ENCODE measurements around the gene CRTAP. TPM values are rescaled to one million over a fixed set of nuclear protein-coding genes. Genes with fewer than 3 reads are reported as not detected.
"Not testable (repeated sequence)": the region's sequence is repeated elsewhere in the genome, so short reads cannot be mapped to it uniquely, and the experiment has no call there.

CRTAP gene
- total RNA-seq, 1 experiment from 2014 or later = 179 TPM

GRCh38 chr3:33134026-33134625, 20.3 kb downstream of the CRTAP start:
- H3K9me3 Mint-ChIP-seq (ENCODE audit: unreplicated experiment) = no peaks in the 10 kb centered on the region
- TF ChIP-seq CTCF (IDR thresholded peaks at IDR 0.05; ENCODE audit: unreplicated experiment) = no peak
- H3K4me1 Mint-ChIP-seq (ENCODE audit: insufficient read depth, unreplicated experiment) = no peaks in the 10 kb centered on the region
- no peak for DNase-seq (ENCODE audit: unreplicated experiment)
- peaks cover 68% of the 10 kb centered on the region for H3K36me3 Mint-ChIP-seq (ENCODE audit: insufficient read depth, unreplicated experiment)
- ChIA-PET POLR2A (no interaction called here), CTCF (interaction anchor here (0.8 to 9.0 kb wide), 3 partner anchors 14 to 241 kb away, joined by 3 to 334 read pairs (median 51); no protein-coding TSS in a partner anchor)
- no peak overlapping the region for H3K4me3 Mint-ChIP-seq (ENCODE audit: unreplicated experiment)
- H3K27ac Mint-ChIP-seq (ENCODE audit: low read depth, unreplicated experiment) = peak overlapping the region; percentile 12
- intact Hi-C loops (cut with micrococcal nuclease) = loop anchor here (5.0 to 10.0 kb wide), 2 partner anchors 303 to 501 kb away; no protein-coding TSS in a partner anchor
- no TSS peak for BruUV-seq (replicated peaks)
- H3K27me3 Mint-ChIP-seq (ENCODE audit: insufficient read depth, unreplicated experiment) = no peaks in the 10 kb centered on the region

- no peaks in the 10 kb centered on the region for H3K27me3 Mint-ChIP-seq (ENCODE audit: insufficient read depth, unreplicated experiment)
- DNase-seq (ENCODE audit: unreplicated experiment) = no peak
- CTCF ChIA-PET = interaction anchor here (0.6 to 2.3 kb wide), 2 partner anchors 52 to 235 kb away, joined by 3 to 18 read pairs; no protein-coding TSS in a partner anchor
- intact Hi-C loops (cut with micrococcal nuclease) = loop anchor here (10.0 kb wide), 1 partner anchor 497 kb away; no protein-coding TSS in a partner anchor
- no TSS peak for BruUV-seq (replicated peaks)
- H3K9me3 Mint-ChIP-seq (ENCODE audit: unreplicated experiment) = no peaks in the 10 kb centered on the region
- POLR2A ChIA-PET = interaction anchor here (0.5 kb wide), 1 partner anchor 135 kb away, joined by 3 read pairs; no protein-coding TSS in a partner anchor
- H3K36me3 Mint-ChIP-seq (ENCODE audit: insufficient read depth, unreplicated experiment) = peaks cover 86% of the 10 kb centered on the region
- no peak overlapping the region for H3K27ac Mint-ChIP-seq (ENCODE audit: low read depth, unreplicated experiment)
- no peak overlapping the region for H3K4me3 Mint-ChIP-seq (ENCODE audit: unreplicated experiment)
- no peak for TF ChIP-seq CTCF (IDR thresholded peaks at IDR 0.05; ENCODE audit: unreplicated experiment)
- H3K4me1 Mint-ChIP-seq (ENCODE audit: insufficient read depth, unreplicated experiment) = no peaks in the 10 kb centered on the region
These were observed 23.9 kb downstream of the CRTAP start for GRCh38 chr3:33137691-33138090.

GRCh38 chr3:33139006-33139623, 25.3 kb downstream of the CRTAP start:
- POLR2A ChIA-PET; H3K27ac Mint-ChIP-seq (ENCODE audit: low read depth, unreplicated experiment); H3K27me3 Mint-ChIP-seq (ENCODE audit: insufficient read depth, unreplicated experiment); H3K9me3 Mint-ChIP-seq (ENCODE audit: unreplicated experiment); BruUV-seq (replicated peaks); H3K4me1 Mint-ChIP-seq (ENCODE audit: insufficient read depth, unreplicated experiment); DNase-seq (ENCODE audit: unreplicated experiment); H3K4me3 Mint-ChIP-seq (ENCODE audit: unreplicated experiment): not testable (repeated sequence)
- intact Hi-C loops (cut with micrococcal nuclease) = loop anchor here (10.0 kb wide), 1 partner anchor 496 kb away; no protein-coding TSS in a partner anchor
- H3K36me3 Mint-ChIP-seq (ENCODE audit: insufficient read depth, unreplicated experiment) = peaks cover 86% of the 10 kb centered on the region
- CTCF ChIA-PET = interaction anchor here (0.9 to 2.3 kb wide), 2 partner anchors 9 to 233 kb away, joined by 5 to 18 read pairs; no protein-coding TSS in a partner anchor

GRCh38 chr3:33139996-33140395, 26.2 kb downstream of the CRTAP start:
- DNase-seq (ENCODE audit: unreplicated experiment) = no peak
- no peak overlapping the region for H3K27ac Mint-ChIP-seq (ENCODE audit: low read depth, unreplicated experiment)
- no peaks in the 10 kb centered on the region for H3K27me3 Mint-ChIP-seq (ENCODE audit: insufficient read depth, unreplicated experiment)
- peaks cover 82% of the 10 kb centered on the region for H3K36me3 Mint-ChIP-seq (ENCODE audit: insufficient read depth, unreplicated experiment)
- TF ChIP-seq CTCF (IDR thresholded peaks at IDR 0.05; ENCODE audit: unreplicated experiment) = no peak
- H3K4me1 Mint-ChIP-seq (ENCODE audit: insufficient read depth, unreplicated experiment) = no peaks in the 10 kb centered on the region
- H3K9me3 Mint-ChIP-seq (ENCODE audit: unreplicated experiment) = no peaks in the 10 kb centered on the region
- BruUV-seq (replicated peaks) = no TSS peak
- intact Hi-C loops (cut with micrococcal nuclease) = loop anchor here (10.0 kb wide), 1 partner anchor 495 kb away; no protein-coding TSS in a partner anchor
- no peak overlapping the region for H3K4me3 Mint-ChIP-seq (ENCODE audit: unreplicated experiment)
- ChIA-PET POLR2A (interaction anchor here (0.5 to 1.6 kb wide), 5 partner anchors 8 to 291 kb away, joined by 3 to 7 read pairs (median 3); no protein-coding TSS in a partner anchor), CTCF (interaction anchor here (0.7 to 2.7 kb wide), 2 partner anchors 8 to 233 kb away, joined by 3 to 25 read pairs; no protein-coding TSS in a partner anchor)

All from MCF 10A (cell line).